OCI-M2 (cell line): ENCODE data around the gene LRFN5.
"Not testable (repeated sequence)": the region's sequence is repeated elsewhere in the genome, so short reads cannot be mapped to it uniquely, and the experiment has no call there.

Experiments
- DNase-seq: peaks from one replicate; lab custom pipeline; 2025; ENCODE audit not compliant: unreplicated experiment; lab: John Stamatoyannopoulos, UW

The LRFN5 gene

DNA sequence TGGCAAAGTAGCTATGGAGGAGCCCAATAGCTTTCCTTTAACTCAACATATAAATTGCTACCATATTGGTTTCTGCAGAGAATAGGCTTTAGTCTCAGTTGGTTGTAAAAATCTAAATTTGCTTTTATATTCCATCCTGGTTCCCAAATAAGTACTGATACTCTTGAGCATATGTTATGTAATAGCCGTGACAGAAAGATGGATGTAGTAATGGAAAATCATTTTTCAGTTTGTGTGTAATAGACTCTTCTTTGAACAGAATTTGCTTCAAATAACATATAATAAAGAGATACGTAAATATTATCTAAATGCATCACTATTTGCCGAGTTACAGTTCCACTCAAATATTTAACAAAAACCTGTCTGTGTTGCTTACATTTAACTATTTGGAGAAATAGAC lies 271.6 kb downstream of the LRFN5 start:
- no peak for DNase-seq

- DNase-seq: no peak
Observed at GRCh38 chr14:41891624-41892023, 284.9 kb downstream of the LRFN5 start.

GRCh38 chr14:41899416-41899815 lies 292.7 kb downstream of the LRFN5 start:
- DNase-seq: no peak

DNA sequence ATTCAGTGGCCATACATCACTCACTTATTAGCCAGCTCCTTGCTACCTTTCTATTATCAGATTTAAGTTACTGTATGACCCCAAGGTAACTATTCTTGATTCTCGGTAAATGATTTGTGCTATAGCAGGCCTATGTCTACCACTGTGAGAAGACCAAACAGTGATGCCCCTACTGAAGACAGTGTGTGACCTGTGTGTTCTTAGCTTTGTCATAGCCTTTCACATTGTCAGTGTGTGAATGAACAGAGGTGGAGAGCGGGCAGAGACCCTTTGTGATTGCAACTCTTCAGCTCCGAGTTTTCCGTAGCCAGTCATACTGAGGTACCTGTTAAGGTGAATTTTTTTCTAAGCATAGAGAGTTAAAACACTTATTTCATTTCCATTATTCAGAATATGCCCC lies 294.0 kb downstream of the LRFN5 start:
- no peak for DNase-seq

DNA sequence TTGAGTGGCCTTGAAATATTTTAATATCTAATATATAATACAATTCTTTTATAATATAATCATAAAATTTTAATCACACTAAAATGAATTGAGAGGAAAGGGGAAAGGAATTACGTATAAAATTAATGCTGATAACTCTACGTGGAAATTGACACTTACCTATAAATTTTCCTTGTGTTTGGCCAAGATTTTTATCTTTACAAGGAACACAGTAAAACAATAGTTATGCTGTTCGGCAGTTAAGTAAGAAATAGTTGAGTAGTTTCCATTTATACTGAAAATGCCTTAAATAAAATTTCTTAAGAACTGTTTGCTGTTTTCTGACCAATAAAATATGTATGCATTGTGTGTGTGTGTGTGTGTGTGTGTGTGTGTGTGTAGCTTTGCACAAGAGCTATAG lies 294.4 kb downstream of the LRFN5 start:
- no peak for DNase-seq

GRCh38 chr14:41905394-41905964 lies 298.8 kb downstream of the LRFN5 start:
- no peak for DNase-seq

DNA sequence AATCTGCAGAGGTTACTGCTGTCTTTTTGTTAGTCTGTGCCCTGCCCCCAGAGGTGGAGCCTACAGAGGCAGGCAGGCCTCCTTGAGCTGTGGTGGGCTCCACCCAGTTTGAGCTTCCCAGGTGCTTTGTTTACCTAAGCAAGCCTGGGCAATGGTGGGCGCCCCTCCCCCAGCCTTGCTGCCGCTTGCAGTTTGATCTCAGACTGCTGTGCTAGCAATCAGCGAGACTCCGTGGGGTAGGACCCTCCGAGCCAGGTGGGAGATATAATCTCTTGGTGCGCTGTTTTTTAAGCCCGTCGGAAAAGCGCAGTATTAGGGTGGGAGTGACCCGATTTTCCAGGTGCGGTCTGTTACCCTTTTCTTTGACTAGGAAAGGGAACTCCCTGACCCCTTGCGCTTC lies 304.5 kb downstream of the LRFN5 start:
- DNase-seq: not testable (repeated sequence)

- DNase-seq: no peak
Observed at GRCh38 chr14:41913398-41913797, 306.7 kb downstream of the LRFN5 start.

DNA sequence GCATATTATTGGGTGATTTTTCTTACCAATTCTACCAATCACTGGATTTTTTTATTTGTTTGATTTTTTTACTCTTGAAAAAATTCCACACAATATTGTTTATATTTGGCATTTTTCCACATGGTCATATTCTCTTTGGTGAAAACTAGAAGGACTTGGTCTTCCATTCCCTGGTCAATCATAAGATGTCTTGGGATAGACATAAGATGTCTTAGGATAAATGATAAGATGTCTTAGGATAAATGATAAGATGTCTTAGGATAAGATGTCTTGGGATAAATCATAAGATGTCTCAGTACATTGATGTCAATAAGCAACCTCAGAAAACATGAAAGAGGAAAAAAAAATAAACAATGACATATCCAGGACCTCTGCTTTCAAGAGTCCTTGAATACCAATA lies 309.1 kb downstream of the LRFN5 start:
- no peak for DNase-seq

- DNase-seq: no peak
Observed at GRCh38 chr14:41916313-41916712, 309.6 kb downstream of the LRFN5 start.

GRCh38 chr14:41925409-41925808 lies 318.7 kb downstream of the LRFN5 start:
- DNase-seq: no peak

GRCh38 chr14:41950428-41951151 lies 343.9 kb downstream of the LRFN5 start:
- no peak for DNase-seq
